ENCODE measurements around the gene ST6GALNAC3.

DNA sequence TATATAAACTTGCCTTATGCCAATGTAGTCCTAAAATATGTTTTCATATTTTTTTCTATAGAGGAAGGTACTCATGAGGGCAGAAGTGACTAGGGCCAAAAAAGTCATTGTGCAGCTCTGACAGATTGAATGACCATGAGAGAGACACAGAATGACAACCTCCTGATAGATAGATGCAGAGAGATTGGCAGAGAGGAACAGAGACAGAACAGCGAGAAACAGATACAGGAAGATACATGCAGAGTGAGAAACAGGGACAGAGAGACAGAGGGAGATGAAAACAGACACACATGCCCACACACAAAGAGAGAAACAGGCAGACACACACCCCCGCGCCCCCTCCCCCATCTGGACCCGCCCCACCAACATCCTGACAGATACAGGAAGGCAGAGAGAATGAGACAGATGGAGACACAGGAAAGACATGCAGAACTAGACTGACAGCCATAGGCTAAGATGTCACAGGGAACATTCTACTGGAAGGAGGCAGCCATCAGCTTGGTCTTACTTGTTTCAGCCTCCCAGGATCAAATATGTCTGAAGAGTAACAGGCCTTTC, 211.1 kb downstream of the ST6GALNAC3 start:
- TF ChIP-seq, protein P1, sequence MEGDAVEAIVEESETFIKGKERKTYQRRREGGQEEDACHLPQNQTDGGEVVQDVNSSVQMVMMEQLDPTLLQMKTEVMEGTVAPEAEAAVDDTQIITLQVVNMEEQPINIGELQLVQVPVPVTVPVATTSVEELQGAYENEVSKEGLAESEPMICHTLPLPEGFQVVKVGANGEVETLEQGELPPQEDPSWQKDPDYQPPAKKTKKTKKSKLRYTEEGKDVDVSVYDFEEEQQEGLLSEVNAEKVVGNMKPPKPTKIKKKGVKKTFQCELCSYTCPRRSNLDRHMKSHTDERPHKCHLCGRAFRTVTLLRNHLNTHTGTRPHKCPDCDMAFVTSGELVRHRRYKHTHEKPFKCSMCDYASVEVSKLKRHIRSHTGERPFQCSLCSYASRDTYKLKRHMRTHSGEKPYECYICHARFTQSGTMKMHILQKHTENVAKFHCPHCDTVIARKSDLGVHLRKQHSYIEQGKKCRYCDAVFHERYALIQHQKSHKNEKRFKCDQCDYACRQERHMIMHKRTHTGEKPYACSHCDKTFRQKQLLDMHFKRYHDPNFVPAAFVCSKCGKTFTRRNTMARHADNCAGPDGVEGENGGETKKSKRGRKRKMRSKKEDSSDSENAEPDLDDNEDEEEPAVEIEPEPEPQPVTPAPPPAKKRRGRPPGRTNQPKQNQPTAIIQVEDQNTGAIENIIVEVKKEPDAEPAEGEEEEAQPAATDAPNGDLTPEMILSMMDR (IDR thresholded peaks at IDR 0.05; ENCODE audit: low read length) = no peak
- TF ChIP-seq EZH2 (optimal IDR thresholded peaks at IDR 0.05; ENCODE audit: low read depth, low read length) = no peak

Data from MM.1S (cell line).